IgD-negative memory B cell (primary cell): ENCODE data around the gene NUP155. TPM values are rescaled to one million over a fixed set of nuclear protein-coding genes. Genes with fewer than 3 reads are reported as not detected.
"Not testable (repeated sequence)": the region's sequence is repeated elsewhere in the genome, so short reads cannot be mapped to it uniquely, and the experiment has no call there.

ENCODE experiments used
- H3K27ac Mint-ChIP-seq, 3 donors: one replicate each; pipeline ENCODE4 v1.8.0; 2020 to 2022; ENCODE audit warnings: mild to moderate bottlenecking in 3 of 3, mixed read lengths in 3 of 3, moderate library complexity in 1 of 3
- H3K27me3 Mint-ChIP-seq: one replicate; pipeline ENCODE4 v1.8.0; 2021; ENCODE audit warnings: mixed read lengths
- H3K36me3 Mint-ChIP-seq: one replicate; pipeline ENCODE4 v1.8.0; 2020; ENCODE audit warnings: mild to moderate bottlenecking, mixed read lengths
- H3K4me1 Mint-ChIP-seq, 3 donors: one replicate each; pipeline ENCODE4 v1.8.0; 2020 to 2022; ENCODE audit warnings: mixed read lengths in 3 of 3, mild to moderate bottlenecking in 1 of 3
- H3K4me3 Mint-ChIP-seq, 4 donors: one replicate each; pipeline ENCODE4 v1.8.0; 2020 to 2022; ENCODE audit warnings: mild to moderate bottlenecking in 4 of 4, mixed read lengths in 4 of 4, moderate library complexity in 3 of 4
- H3K9me3 Mint-ChIP-seq, 3 donors: one replicate each; pipeline ENCODE4 v1.8.0; 2020 to 2021; ENCODE audit warnings: mixed read lengths in 3 of 3, mild to moderate bottlenecking in 1 of 3
- polyA plus RNA-seq: library from polyadenylated mRNA; unstranded; fragments of 300-500 nt; fragmentation: Illumina TruSeq; gene quantifications from one replicate; pipeline ENCODE4 v1.2.3, GENCODE V29; 2021

Gene NUP155
- polyA plus RNA-seq, 1 donor from 2014 or later = 22.5 TPM

GRCh38 chr5:37319037-37319782 lies 51.7 kb downstream of the NUP155 start:
- H3K9me3 Mint-ChIP-seq = no peaks in the 10 kb centered on the region
- H3K27me3 Mint-ChIP-seq = no peaks in the 10 kb centered on the region
- H3K4me1 Mint-ChIP-seq = no peaks in the 10 kb centered on the region
- no peak overlapping the region for H3K4me3 Mint-ChIP-seq
- peaks cover 21% of the 10 kb centered on the region for H3K36me3 Mint-ChIP-seq
- H3K27ac Mint-ChIP-seq = peak overlapping the region in 1 of 3 donors; percentile 82

- Mint-ChIP-seq H3K27ac (no peak overlapping the region), H3K4me1 (peaks cover 0 to 1% (median 0%) of the 10 kb centered on the region in 3 donors), H3K27me3 (no peaks in the 10 kb centered on the region), H3K4me3 (no peak overlapping the region), H3K9me3 (no peaks in the 10 kb centered on the region), H3K36me3 (peaks cover 17% of the 10 kb centered on the region)
These were observed 54.9 kb downstream of the NUP155 start for GRCh38 chr5:37316027-37316426.

GRCh38 chr5:37310360-37310759 lies 60.5 kb downstream of the NUP155 start:
- no peaks in the 10 kb centered on the region for H3K27me3 Mint-ChIP-seq
- H3K27ac Mint-ChIP-seq = no peak overlapping the region
- H3K9me3 Mint-ChIP-seq = no peaks in the 10 kb centered on the region
- H3K4me1 Mint-ChIP-seq = peaks cover 0 to 1% (median 0%) of the 10 kb centered on the region in 3 donors
- H3K4me3 Mint-ChIP-seq = no peak overlapping the region
- H3K36me3 Mint-ChIP-seq = peaks cover 9% of the 10 kb centered on the region

- H3K4me3 Mint-ChIP-seq = no peak overlapping the region
- peaks cover 0 to 1% (median 0%) of the 10 kb centered on the region in 3 donors for H3K4me1 Mint-ChIP-seq
- H3K36me3 Mint-ChIP-seq = peaks cover 11% of the 10 kb centered on the region
- H3K27me3 Mint-ChIP-seq = no peaks in the 10 kb centered on the region
- no peaks in the 10 kb centered on the region for H3K9me3 Mint-ChIP-seq
- peak overlapping the region in 1 of 3 donors; percentile 27 for H3K27ac Mint-ChIP-seq
These were observed 62.1 kb downstream of the NUP155 start for GRCh38 chr5:37308793-37309192.

GRCh38 chr5:37304888-37305287 lies 66.0 kb downstream of the NUP155 start:
- Mint-ChIP-seq H3K4me3 (no peak overlapping the region), H3K9me3 (no peaks in the 10 kb centered on the region), H3K27me3 (no peaks in the 10 kb centered on the region), H3K36me3 (peaks cover 11% of the 10 kb centered on the region), H3K27ac (no peak overlapping the region), H3K4me1 (no peaks in the 10 kb centered on the region)

- not testable (repeated sequence) for H3K9me3 Mint-ChIP-seq, H3K27ac Mint-ChIP-seq, H3K27me3 Mint-ChIP-seq, H3K4me3 Mint-ChIP-seq, H3K4me1 Mint-ChIP-seq
- peaks cover 10% of the 10 kb centered on the region for H3K36me3 Mint-ChIP-seq
These were observed 74.6 kb downstream of the NUP155 start for GRCh38 chr5:37296313-37296712.

GRCh38 chr5:37283214-37283820 lies 87.6 kb downstream of the NUP155 start:
- peaks cover 8 to 25% (median 16%) of the 10 kb centered on the region in 3 donors for H3K9me3 Mint-ChIP-seq
- H3K27me3 Mint-ChIP-seq = no peaks in the 10 kb centered on the region
- H3K4me3 Mint-ChIP-seq = no peak overlapping the region
- H3K36me3 Mint-ChIP-seq = peaks cover 11% of the 10 kb centered on the region
- H3K4me1 Mint-ChIP-seq = peaks cover 0 to 2% (median 0%) of the 10 kb centered on the region in 3 donors
- H3K27ac Mint-ChIP-seq = peak overlapping the region in 1 of 3 donors; percentile 39

GRCh38 chr5:37275511-37275910 lies 95.4 kb downstream of the NUP155 start:
- Mint-ChIP-seq H3K27ac (no peak overlapping the region), H3K9me3 (peaks cover 3 to 18% (median 3%) of the 10 kb centered on the region in 3 donors), H3K36me3 (peaks cover 5% of the 10 kb centered on the region), H3K4me3 (no peak overlapping the region), H3K27me3 (no peaks in the 10 kb centered on the region), H3K4me1 (no peaks in the 10 kb centered on the region)

- Mint-ChIP-seq H3K9me3 (peaks cover 0 to 18% (median 2%) of the 10 kb centered on the region in 3 donors), H3K4me1 (no peaks in the 10 kb centered on the region), H3K4me3 (no peak overlapping the region), H3K27me3 (no peaks in the 10 kb centered on the region), H3K27ac (no peak overlapping the region), H3K36me3 (peaks cover 2% of the 10 kb centered on the region)
These were observed 98.4 kb downstream of the NUP155 start for GRCh38 chr5:37272511-37272910.

GRCh38 chr5:37268100-37268499 lies 102.8 kb downstream of the NUP155 start:
- H3K4me1 Mint-ChIP-seq, H3K27ac Mint-ChIP-seq: not testable (repeated sequence)

GRCh38 chr5:37255774-37256358 lies 115.0 kb downstream of the NUP155 start:
- Mint-ChIP-seq H3K4me3 (no peak overlapping the region), H3K27me3 (no peaks in the 10 kb centered on the region), H3K9me3 (peaks cover 0 to 9% (median 7%) of the 10 kb centered on the region in 3 donors), H3K4me1 (peaks cover 0 to 6% (median 0%) of the 10 kb centered on the region in 3 donors), H3K36me3 (peaks cover 5% of the 10 kb centered on the region), H3K27ac (peak overlapping the region in 1 of 3 donors; percentile 10)

More at GRCh38 chr5:37268100-37268499, 102.8 kb downstream of the NUP155 start:
- peaks cover 0 to 18% (median 2%) of the 10 kb centered on the region in 3 donors for H3K9me3 Mint-ChIP-seq
- not testable (repeated sequence) for H3K36me3 Mint-ChIP-seq, H3K4me3 Mint-ChIP-seq, H3K27me3 Mint-ChIP-seq

- no peak overlapping the region for H3K4me3 Mint-ChIP-seq
- no peak overlapping the region for H3K27ac Mint-ChIP-seq
These were observed 116.3 kb downstream of the NUP155 start for GRCh38 chr5:37254581-37254980.

GRCh38 chr5:37251665-37252064 lies 119.2 kb downstream of the NUP155 start:
- peak overlapping the region in 1 of 3 donors; percentile 31 for H3K27ac Mint-ChIP-seq
- no peaks in the 10 kb centered on the region for H3K27me3 Mint-ChIP-seq
- peaks cover 5 to 10% (median 6%) of the 10 kb centered on the region in 3 donors for H3K4me1 Mint-ChIP-seq
- H3K4me3 Mint-ChIP-seq = peak overlapping the region in 1 of 4 donors; percentile 88
- H3K36me3 Mint-ChIP-seq = peaks cover 5% of the 10 kb centered on the region
- peaks cover 0 to 7% (median 0%) of the 10 kb centered on the region in 3 donors for H3K9me3 Mint-ChIP-seq

More at GRCh38 chr5:37254581-37254980, 116.3 kb downstream of the NUP155 start:
- Mint-ChIP-seq H3K27me3 (no peaks in the 10 kb centered on the region), H3K4me1 (peaks cover 3 to 10% (median 5%) of the 10 kb centered on the region in 3 donors), H3K9me3 (peaks cover 0 to 7% (median 4%) of the 10 kb centered on the region in 3 donors), H3K36me3 (peaks cover 5% of the 10 kb centered on the region)

GRCh38 chr5:37249815-37250164 lies 121.1 kb downstream of the NUP155 start:
- Mint-ChIP-seq H3K27ac (peak overlapping the region in 2 of 3 donors; percentile 12 to 14), H3K4me1 (peaks cover 5 to 10% (median 6%) of the 10 kb centered on the region in 3 donors), H3K9me3 (peaks cover 0 to 7% (median 0%) of the 10 kb centered on the region in 3 donors), H3K36me3 (peaks cover 2% of the 10 kb centered on the region), H3K27me3 (no peaks in the 10 kb centered on the region), H3K4me3 (peak overlapping the region; percentile 86 to 97 (median 92))
